Measurements from ENCODE around the gene C20orf202.

GRCh38 chr20:1166948-1167720 lies 36.1 kb upstream of the C20orf202 start:
- TF ChIP-seq CTCF (IDR thresholded peaks at IDR 0.05) (no peak), POLR2A (IDR thresholded peaks at IDR 0.05) (no peak)
